Tongue (tissue), 2 donors: Measurements from ENCODE around the gene MICA. TPM values are rescaled to one million over a fixed set of nuclear protein-coding genes. Genes with fewer than 3 reads are reported as not detected.
"Not testable (repeated sequence)": the region's sequence is repeated elsewhere in the genome, so short reads cannot be mapped to it uniquely, and the experiment has no call there.

Experiments used
- DNase-seq: peaks from one replicate; pipeline ENCODE4 v3.0.0-alpha.2; 2015
- total RNA-seq: library from RNA; depleted of rRNA; stranded (reverse); fragments of >200 nt; gene quantifications from one replicate; pipeline ENCODE4 v1.2.3, GENCODE V29; 2014

The MICA gene
- total RNA-seq, 1 donor from 2014 or later: 6.8 TPM

GRCh38 chr6:31414148-31414770 lies 10.9 kb downstream of the MICA start:
- DNase-seq: not testable (repeated sequence)

GRCh38 chr6:31414771-31415265 lies 11.4 kb downstream of the MICA start:
- DNase-seq: no peak

GRCh38 chr6:31416394-31417014 lies 13.1 kb downstream of the MICA start:
- DNase-seq: no peak

GRCh38 chr6:31418251-31418650 lies 14.9 kb downstream of the MICA start:
- DNase-seq: no peak

GRCh38 chr6:31419842-31420241 lies 16.4 kb downstream of the MICA start:
- no peak for DNase-seq

GRCh38 chr6:31420546-31420945 lies 17.2 kb downstream of the MICA start:
- no peak for DNase-seq

GRCh38 chr6:31422587-31422986 lies 19.2 kb downstream of the MICA start:
- DNase-seq: no peak

GRCh38 chr6:31423550-31423949 lies 20.2 kb downstream of the MICA start:
- DNase-seq: no peak

GRCh38 chr6:31426395-31427354 lies 23.3 kb downstream of the MICA start:
- no peak for DNase-seq

GRCh38 chr6:31430449-31430848 lies 27.1 kb downstream of the MICA start:
- DNase-seq: no peak

GRCh38 chr6:31435051-31435450 lies 31.7 kb downstream of the MICA start:
- DNase-seq: not testable (repeated sequence)

GRCh38 chr6:31438222-31438621 lies 34.8 kb downstream of the MICA start:
- DNase-seq: no peak

- DNase-seq: no peak
Measured at GRCh38 chr6:31438677-31439076, 35.3 kb downstream of the MICA start.

GRCh38 chr6:31441365-31442267 lies 38.2 kb downstream of the MICA start:
- DNase-seq: peak; percentile 74

GRCh38 chr6:31446481-31446880 lies 43.1 kb downstream of the MICA start:
- no peak for DNase-seq

GRCh38 chr6:31446999-31447789 lies 43.8 kb downstream of the MICA start:
- not testable (repeated sequence) for DNase-seq

GRCh38 chr6:31450751-31451150 lies 47.4 kb downstream of the MICA start:
- no peak for DNase-seq

GRCh38 chr6:31452859-31453258 lies 49.5 kb downstream of the MICA start:
- DNase-seq: no peak

- DNase-seq: no peak
Measured at GRCh38 chr6:31453259-31453658, 49.9 kb downstream of the MICA start.

- DNase-seq: not testable (repeated sequence)
Measured at GRCh38 chr6:31459864-31460263, 56.5 kb downstream of the MICA start.
